ENCODE data around the gene TEX35.

The TEX35 gene

DNA sequence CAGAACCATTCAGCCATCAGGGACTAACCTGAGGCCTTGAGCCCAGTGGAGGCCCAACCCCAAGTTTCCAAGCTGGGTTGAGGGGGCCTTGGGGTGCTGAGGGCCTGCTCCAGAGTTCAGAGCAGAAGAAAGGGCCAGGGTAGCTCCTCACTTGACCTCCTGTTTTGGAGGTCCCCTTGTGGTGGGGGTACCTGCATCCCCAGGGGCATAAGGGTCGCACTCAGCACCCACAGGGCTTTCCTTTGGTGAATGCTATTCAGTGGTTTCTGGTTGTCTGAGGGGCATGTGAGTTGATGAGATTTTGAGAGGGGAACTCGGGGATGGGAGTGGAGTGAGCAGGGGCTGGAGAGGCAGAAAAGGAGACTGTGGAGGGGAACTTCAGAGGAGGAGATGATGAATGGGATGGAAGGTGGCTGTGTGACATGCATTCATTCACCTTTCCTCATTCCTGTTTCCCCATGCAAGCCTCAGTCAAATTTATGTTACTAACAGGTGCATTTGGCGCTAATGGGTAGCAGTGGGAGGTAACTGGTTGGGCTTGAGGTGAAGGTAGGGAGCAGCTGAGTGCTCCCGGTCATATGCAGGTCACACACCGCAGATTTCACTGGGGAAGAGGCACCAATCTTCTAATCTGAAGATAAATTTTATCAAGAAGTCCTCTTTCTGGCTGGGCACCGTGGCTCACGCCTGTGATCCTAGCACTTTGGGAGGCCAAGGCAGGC is 50.4 kb downstream of the TEX35 start:
- TF ChIP-seq, protein P1, sequence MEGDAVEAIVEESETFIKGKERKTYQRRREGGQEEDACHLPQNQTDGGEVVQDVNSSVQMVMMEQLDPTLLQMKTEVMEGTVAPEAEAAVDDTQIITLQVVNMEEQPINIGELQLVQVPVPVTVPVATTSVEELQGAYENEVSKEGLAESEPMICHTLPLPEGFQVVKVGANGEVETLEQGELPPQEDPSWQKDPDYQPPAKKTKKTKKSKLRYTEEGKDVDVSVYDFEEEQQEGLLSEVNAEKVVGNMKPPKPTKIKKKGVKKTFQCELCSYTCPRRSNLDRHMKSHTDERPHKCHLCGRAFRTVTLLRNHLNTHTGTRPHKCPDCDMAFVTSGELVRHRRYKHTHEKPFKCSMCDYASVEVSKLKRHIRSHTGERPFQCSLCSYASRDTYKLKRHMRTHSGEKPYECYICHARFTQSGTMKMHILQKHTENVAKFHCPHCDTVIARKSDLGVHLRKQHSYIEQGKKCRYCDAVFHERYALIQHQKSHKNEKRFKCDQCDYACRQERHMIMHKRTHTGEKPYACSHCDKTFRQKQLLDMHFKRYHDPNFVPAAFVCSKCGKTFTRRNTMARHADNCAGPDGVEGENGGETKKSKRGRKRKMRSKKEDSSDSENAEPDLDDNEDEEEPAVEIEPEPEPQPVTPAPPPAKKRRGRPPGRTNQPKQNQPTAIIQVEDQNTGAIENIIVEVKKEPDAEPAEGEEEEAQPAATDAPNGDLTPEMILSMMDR (IDR thresholded peaks at IDR 0.05; ENCODE audit: control insufficient read depth, extremely low read depth, insufficient read depth) = no peak
- no peak for DNase-seq (ENCODE audit: low read depth)

GRCh38 chr1:178564086-178564782 is 51.3 kb downstream of the TEX35 start:
- no peak for DNase-seq (ENCODE audit: low read depth)
- TF ChIP-seq, protein P1 (IDR thresholded peaks at IDR 0.05; ENCODE audit: control insufficient read depth, extremely low read depth, insufficient read depth) = no peak
- no peak overlapping the region for H3K4me3 ChIP-seq (ENCODE audit: low read depth, low read length)

More for the DNA sequence above, 50.4 kb downstream of the TEX35 start:
- no peak overlapping the region for H3K4me3 ChIP-seq (ENCODE audit: low read depth, low read length)

GRCh38 chr1:178564783-178565180 is 51.9 kb downstream of the TEX35 start:
- DNase-seq (ENCODE audit: low read depth) = no peak
- TF ChIP-seq, protein P1 (IDR thresholded peaks at IDR 0.05; ENCODE audit: control insufficient read depth, extremely low read depth, insufficient read depth) = no peak
- no peak overlapping the region for H3K4me3 ChIP-seq (ENCODE audit: low read depth, low read length)

DNA sequence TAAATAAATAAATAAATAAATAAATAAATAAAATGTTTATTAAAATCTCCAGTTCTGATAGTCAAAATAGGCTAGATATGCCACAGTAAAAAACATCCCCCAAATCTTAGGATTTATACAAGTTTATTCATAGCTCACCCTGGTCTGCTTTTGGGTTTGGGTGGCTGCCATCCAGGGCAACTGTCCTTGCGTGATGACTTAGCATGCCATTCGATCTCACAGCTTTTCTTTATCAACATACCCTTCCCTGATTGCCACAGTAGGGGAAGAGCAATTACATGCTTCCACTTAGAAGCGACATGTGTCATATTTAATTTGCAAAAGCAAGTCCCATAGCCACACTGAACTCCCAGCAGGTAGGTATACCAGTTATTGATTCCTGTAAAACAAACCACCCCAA is 52.7 kb downstream of the TEX35 start:
- no peak for DNase-seq (ENCODE audit: low read depth)
- no peak overlapping the region for H3K4me3 ChIP-seq (ENCODE audit: low read depth, low read length)
- TF ChIP-seq, protein P1 (IDR thresholded peaks at IDR 0.05; ENCODE audit: control insufficient read depth, extremely low read depth, insufficient read depth) = no peak

- TF ChIP-seq, protein P1 (IDR thresholded peaks at IDR 0.05; ENCODE audit: control insufficient read depth, extremely low read depth, insufficient read depth) = no peak
- no peak for DNase-seq (ENCODE audit: low read depth)
- H3K4me3 ChIP-seq (ENCODE audit: low read depth, low read length) = no peak overlapping the region
Measured at GRCh38 chr1:178566187-178566586, 53.3 kb downstream of the TEX35 start.

GRCh38 chr1:178571807-178572206 is 58.9 kb downstream of the TEX35 start:
- no peak overlapping the region for H3K4me3 ChIP-seq (ENCODE audit: low read depth, low read length)
- no peak for DNase-seq (ENCODE audit: low read depth)
- TF ChIP-seq, protein P1 (IDR thresholded peaks at IDR 0.05; ENCODE audit: control insufficient read depth, extremely low read depth, insufficient read depth) = no peak

Data from LNCaP clone FGC (cell line).